HCT116 (cell line): Measurements from ENCODE around the gene DARS1.

ENCODE experiments used
- ZFX ChIP-seq: fragments of 450-650 bp; IDR thresholded peaks from 2 replicates; pipeline ENCODE4 v1.6.1; 2017
- TF ChIP-seq, protein P1 (sequence below): IDR thresholded peaks from 2 replicates; pipeline ENCODE4 v1.6.1; 2012; ENCODE audit warnings: low read depth

- TF ChIP-seq, protein P1, sequence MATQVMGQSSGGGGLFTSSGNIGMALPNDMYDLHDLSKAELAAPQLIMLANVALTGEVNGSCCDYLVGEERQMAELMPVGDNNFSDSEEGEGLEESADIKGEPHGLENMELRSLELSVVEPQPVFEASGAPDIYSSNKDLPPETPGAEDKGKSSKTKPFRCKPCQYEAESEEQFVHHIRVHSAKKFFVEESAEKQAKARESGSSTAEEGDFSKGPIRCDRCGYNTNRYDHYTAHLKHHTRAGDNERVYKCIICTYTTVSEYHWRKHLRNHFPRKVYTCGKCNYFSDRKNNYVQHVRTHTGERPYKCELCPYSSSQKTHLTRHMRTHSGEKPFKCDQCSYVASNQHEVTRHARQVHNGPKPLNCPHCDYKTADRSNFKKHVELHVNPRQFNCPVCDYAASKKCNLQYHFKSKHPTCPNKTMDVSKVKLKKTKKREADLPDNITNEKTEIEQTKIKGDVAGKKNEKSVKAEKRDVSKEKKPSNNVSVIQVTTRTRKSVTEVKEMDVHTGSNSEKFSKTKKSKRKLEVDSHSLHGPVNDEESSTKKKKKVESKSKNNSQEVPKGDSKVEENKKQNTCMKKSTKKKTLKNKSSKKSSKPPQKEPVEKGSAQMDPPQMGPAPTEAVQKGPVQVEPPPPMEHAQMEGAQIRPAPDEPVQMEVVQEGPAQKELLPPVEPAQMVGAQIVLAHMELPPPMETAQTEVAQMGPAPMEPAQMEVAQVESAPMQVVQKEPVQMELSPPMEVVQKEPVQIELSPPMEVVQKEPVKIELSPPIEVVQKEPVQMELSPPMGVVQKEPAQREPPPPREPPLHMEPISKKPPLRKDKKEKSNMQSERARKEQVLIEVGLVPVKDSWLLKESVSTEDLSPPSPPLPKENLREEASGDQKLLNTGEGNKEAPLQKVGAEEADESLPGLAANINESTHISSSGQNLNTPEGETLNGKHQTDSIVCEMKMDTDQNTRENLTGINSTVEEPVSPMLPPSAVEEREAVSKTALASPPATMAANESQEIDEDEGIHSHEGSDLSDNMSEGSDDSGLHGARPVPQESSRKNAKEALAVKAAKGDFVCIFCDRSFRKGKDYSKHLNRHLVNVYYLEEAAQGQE = no peak
- no peak for TF ChIP-seq ZFX
Observed at GRCh38 chr2:136034629-136035028, 49.2 kb upstream of the DARS1 start.
